ENCODE data around the gene RTN4. TPM values are rescaled to one million over a fixed set of nuclear protein-coding genes. Genes with fewer than 3 reads are reported as not detected.

The RTN4 gene
- total RNA-seq, 1 experiment from 2014 or later = 513 TPM

DNA sequence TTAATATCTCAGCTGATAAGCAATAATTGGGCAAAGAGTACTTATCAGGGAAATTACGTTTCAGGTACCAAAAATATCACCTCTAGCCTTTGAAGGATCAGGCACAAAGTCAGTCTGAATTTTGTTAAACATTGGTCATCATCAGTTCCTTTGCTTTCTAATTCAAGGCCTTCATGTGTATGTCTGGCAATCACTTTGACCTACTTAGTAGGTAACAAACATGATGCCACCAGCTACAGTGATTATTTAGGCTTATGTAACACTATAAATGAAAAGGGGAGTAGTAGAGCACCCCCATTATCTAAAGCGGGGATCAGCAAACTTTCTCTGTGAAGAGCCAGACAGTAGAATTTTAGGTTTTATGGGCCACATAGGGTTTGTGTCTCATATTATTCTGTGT, 75.1 kb downstream of the RTN4 start:
- ChIA-PET POLR2A (no interaction called here), CTCF (no interaction called here)
- DNase-seq (ENCODE audit: low read depth, low spot score) (no peak), ATAC-seq (no peak)
- intact Hi-C loops (cut with micrococcal nuclease; ENCODE audit: unreplicated experiment) (no loop called here), in situ Hi-C loops (cut with HindIII; ENCODE audit: low pct_unique_long_range_greater_than_20kb, low sequenced_read_pairs) (no loop called here)
- Histone ChIP-seq H3K9me3 (ENCODE audit: control insufficient read depth, insufficient read depth, low read depth, low read length) (no peaks in the 10 kb centered on the region), H3K36me3 (ENCODE audit: control insufficient read depth, insufficient read depth, low read length) (peaks cover 42% of the 10 kb centered on the region), H3K27ac (ENCODE audit: low read length) (peak overlapping the region; percentile 40), H3K27me3 (ENCODE audit: control insufficient read depth, insufficient read depth, low read length) (no peaks in the 10 kb centered on the region), H3K4me1 (ENCODE audit: control insufficient read depth, insufficient read depth, low read length) (peaks cover 81% of the 10 kb centered on the region), H3K4me3 (ENCODE audit: low read depth in 2 of 2, low read length in 2 of 2) (no peak overlapping the region)
- TF ChIP-seq TCF7L2 (IDR thresholded peaks at IDR 0.05; ENCODE audit: low read depth, low read length) = no peak
- TF ChIP-seq, protein P1, sequence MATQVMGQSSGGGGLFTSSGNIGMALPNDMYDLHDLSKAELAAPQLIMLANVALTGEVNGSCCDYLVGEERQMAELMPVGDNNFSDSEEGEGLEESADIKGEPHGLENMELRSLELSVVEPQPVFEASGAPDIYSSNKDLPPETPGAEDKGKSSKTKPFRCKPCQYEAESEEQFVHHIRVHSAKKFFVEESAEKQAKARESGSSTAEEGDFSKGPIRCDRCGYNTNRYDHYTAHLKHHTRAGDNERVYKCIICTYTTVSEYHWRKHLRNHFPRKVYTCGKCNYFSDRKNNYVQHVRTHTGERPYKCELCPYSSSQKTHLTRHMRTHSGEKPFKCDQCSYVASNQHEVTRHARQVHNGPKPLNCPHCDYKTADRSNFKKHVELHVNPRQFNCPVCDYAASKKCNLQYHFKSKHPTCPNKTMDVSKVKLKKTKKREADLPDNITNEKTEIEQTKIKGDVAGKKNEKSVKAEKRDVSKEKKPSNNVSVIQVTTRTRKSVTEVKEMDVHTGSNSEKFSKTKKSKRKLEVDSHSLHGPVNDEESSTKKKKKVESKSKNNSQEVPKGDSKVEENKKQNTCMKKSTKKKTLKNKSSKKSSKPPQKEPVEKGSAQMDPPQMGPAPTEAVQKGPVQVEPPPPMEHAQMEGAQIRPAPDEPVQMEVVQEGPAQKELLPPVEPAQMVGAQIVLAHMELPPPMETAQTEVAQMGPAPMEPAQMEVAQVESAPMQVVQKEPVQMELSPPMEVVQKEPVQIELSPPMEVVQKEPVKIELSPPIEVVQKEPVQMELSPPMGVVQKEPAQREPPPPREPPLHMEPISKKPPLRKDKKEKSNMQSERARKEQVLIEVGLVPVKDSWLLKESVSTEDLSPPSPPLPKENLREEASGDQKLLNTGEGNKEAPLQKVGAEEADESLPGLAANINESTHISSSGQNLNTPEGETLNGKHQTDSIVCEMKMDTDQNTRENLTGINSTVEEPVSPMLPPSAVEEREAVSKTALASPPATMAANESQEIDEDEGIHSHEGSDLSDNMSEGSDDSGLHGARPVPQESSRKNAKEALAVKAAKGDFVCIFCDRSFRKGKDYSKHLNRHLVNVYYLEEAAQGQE (IDR thresholded peaks at IDR 0.05; ENCODE audit: insufficient read depth in 1 of 2, low read depth in 2 of 2, low read length in 1 of 2) = no peak
- TF ChIP-seq SIN3A (IDR thresholded peaks at IDR 0.05; ENCODE audit: borderline replicate concordance, insufficient read depth, low read depth, low read length) = no peak
- no peak for TF ChIP-seq POLR2AphosphoS5 (IDR thresholded peaks at IDR 0.05; ENCODE audit: low read depth, low read length)
- TF ChIP-seq, protein P2, sequence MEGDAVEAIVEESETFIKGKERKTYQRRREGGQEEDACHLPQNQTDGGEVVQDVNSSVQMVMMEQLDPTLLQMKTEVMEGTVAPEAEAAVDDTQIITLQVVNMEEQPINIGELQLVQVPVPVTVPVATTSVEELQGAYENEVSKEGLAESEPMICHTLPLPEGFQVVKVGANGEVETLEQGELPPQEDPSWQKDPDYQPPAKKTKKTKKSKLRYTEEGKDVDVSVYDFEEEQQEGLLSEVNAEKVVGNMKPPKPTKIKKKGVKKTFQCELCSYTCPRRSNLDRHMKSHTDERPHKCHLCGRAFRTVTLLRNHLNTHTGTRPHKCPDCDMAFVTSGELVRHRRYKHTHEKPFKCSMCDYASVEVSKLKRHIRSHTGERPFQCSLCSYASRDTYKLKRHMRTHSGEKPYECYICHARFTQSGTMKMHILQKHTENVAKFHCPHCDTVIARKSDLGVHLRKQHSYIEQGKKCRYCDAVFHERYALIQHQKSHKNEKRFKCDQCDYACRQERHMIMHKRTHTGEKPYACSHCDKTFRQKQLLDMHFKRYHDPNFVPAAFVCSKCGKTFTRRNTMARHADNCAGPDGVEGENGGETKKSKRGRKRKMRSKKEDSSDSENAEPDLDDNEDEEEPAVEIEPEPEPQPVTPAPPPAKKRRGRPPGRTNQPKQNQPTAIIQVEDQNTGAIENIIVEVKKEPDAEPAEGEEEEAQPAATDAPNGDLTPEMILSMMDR (IDR thresholded peaks at IDR 0.05) = no peak
- BruUV-seq (replicated peaks) = no TSS peak

DNA sequence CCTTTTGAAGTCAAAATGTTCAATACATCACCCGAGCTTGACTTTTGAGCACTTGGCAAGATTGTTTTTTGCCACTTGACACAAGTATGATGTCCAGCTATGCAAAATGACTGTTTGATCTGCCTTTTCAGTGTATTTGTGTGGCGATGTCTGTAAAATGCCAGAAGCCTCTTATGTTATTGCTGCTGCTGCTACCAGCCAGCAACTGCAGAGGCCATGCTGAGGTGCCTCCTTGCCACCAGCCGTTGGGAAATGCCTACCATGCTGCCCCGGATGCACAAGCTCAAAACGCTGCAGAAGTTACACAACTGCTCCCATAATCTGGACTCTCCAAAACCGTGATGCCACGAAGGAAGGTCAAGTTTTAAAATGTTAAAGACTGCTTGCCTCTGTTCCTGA, 80.3 kb downstream of the RTN4 start:
- ATAC-seq (no peak), DNase-seq (ENCODE audit: low read depth, low spot score) (no peak)
- Histone ChIP-seq H3K4me3 (ENCODE audit: low read depth in 2 of 2, low read length in 2 of 2) (no peak overlapping the region), H3K9me3 (ENCODE audit: control insufficient read depth, insufficient read depth, low read depth, low read length) (no peaks in the 10 kb centered on the region), H3K27ac (ENCODE audit: low read length) (peak overlapping the region; percentile 46), H3K36me3 (ENCODE audit: control insufficient read depth, insufficient read depth, low read length) (peaks cover 28% of the 10 kb centered on the region), H3K27me3 (ENCODE audit: control insufficient read depth, insufficient read depth, low read length) (no peaks in the 10 kb centered on the region), H3K4me1 (ENCODE audit: control insufficient read depth, insufficient read depth, low read length) (peaks cover 66% of the 10 kb centered on the region)
- in situ Hi-C loops (cut with HindIII; ENCODE audit: low pct_unique_long_range_greater_than_20kb, low sequenced_read_pairs) = no loop called here
- no peak for TF ChIP-seq TCF7L2 (IDR thresholded peaks at IDR 0.05; ENCODE audit: low read depth, low read length)
- TF ChIP-seq, protein P2 (IDR thresholded peaks at IDR 0.05) = no peak
- no peak for TF ChIP-seq SIN3A (IDR thresholded peaks at IDR 0.05; ENCODE audit: borderline replicate concordance, insufficient read depth, low read depth, low read length)
- TF ChIP-seq POLR2AphosphoS5 (IDR thresholded peaks at IDR 0.05; ENCODE audit: low read depth, low read length) = no peak
- TF ChIP-seq, protein P1 (IDR thresholded peaks at IDR 0.05; ENCODE audit: insufficient read depth in 1 of 2, low read depth in 2 of 2, low read length in 1 of 2) = no peak
- BruUV-seq (replicated peaks) = no TSS peak
- intact Hi-C loops (cut with micrococcal nuclease; ENCODE audit: unreplicated experiment) = no loop called here
- ChIA-PET CTCF (interaction anchor here (0.6 to 1.5 kb wide), 2 partner anchors 70 to 767 kb away, joined by 5 read pairs; no protein-coding TSS in a partner anchor), POLR2A (no interaction called here)

Measured in Panc1 (cell line).